GM06990 (cell line): ENCODE measurements around the gene GC.

Experiments
- DNase-seq: peaks from one replicate; pipeline ENCODE4 v3.0.0-alpha.2; 2011; ENCODE audit not compliant: insufficient read length; ENCODE audit errors: extremely low read depth
- H3K27me3 ChIP-seq: replicated peaks from 2 replicates; pipeline ENCODE4 v1.6.0; 2011; ENCODE audit warnings: low read length; ENCODE audit not compliant: control insufficient read depth, insufficient read depth
- H3K36me3 ChIP-seq: 2 replicates; pipeline ENCODE4 v1.5.1; 2011; ENCODE audit warnings: low read length; ENCODE audit not compliant: control insufficient read depth, insufficient read depth
- H3K4me3 ChIP-seq: replicated peaks from 2 replicates; pipeline ENCODE4 v1.5.1; 2011; ENCODE audit warnings: low read depth, mild to moderate bottlenecking, control low read depth, low read length
- TF ChIP-seq, protein P1 (sequence below): IDR thresholded peaks from 2 replicates; pipeline ENCODE4 v1.5.1; 2011; ENCODE audit warnings: low read length, control low read depth, mild to moderate bottlenecking, inconsistent platforms; ENCODE audit not compliant: insufficient read depth, poor library complexity, severe bottlenecking

Gene GC, protein sequence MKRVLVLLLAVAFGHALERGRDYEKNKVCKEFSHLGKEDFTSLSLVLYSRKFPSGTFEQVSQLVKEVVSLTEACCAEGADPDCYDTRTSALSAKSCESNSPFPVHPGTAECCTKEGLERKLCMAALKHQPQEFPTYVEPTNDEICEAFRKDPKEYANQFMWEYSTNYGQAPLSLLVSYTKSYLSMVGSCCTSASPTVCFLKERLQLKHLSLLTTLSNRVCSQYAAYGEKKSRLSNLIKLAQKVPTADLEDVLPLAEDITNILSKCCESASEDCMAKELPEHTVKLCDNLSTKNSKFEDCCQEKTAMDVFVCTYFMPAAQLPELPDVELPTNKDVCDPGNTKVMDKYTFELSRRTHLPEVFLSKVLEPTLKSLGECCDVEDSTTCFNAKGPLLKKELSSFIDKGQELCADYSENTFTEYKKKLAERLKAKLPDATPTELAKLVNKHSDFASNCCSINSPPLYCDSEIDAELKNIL

DNA sequence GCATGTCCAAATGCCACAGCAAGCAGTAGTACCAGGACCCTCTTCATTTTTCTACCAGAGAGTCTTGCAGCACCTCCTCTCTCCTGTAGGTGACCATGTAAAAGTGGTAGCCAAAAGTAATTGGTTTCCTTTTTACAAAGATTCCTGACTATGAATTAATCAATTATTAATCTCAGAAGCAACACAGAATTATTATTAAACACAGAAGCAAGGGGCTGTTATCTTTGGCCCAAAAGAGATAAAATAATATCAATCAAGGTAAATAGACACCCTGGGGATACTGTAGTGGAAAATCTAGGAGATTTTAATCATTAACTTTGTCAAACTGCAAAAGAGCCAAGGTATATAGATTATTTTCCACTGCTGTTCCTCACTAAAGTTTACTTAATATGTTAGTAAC lies at the start of gene GC:
Gene GC (minus strand): TSS at position 108 of the 400 bp plus-strand sequence. CDS start 61 bp downstream, at position 47.
- no peak for DNase-seq
- Histone ChIP-seq H3K36me3 (no peaks in the 10 kb centered on the region), H3K4me3 (no peak within 1 kb of the TSS), H3K27me3 (no peaks in the 10 kb centered on the region)
- TF ChIP-seq, protein P1, sequence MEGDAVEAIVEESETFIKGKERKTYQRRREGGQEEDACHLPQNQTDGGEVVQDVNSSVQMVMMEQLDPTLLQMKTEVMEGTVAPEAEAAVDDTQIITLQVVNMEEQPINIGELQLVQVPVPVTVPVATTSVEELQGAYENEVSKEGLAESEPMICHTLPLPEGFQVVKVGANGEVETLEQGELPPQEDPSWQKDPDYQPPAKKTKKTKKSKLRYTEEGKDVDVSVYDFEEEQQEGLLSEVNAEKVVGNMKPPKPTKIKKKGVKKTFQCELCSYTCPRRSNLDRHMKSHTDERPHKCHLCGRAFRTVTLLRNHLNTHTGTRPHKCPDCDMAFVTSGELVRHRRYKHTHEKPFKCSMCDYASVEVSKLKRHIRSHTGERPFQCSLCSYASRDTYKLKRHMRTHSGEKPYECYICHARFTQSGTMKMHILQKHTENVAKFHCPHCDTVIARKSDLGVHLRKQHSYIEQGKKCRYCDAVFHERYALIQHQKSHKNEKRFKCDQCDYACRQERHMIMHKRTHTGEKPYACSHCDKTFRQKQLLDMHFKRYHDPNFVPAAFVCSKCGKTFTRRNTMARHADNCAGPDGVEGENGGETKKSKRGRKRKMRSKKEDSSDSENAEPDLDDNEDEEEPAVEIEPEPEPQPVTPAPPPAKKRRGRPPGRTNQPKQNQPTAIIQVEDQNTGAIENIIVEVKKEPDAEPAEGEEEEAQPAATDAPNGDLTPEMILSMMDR = no peak

DNA sequence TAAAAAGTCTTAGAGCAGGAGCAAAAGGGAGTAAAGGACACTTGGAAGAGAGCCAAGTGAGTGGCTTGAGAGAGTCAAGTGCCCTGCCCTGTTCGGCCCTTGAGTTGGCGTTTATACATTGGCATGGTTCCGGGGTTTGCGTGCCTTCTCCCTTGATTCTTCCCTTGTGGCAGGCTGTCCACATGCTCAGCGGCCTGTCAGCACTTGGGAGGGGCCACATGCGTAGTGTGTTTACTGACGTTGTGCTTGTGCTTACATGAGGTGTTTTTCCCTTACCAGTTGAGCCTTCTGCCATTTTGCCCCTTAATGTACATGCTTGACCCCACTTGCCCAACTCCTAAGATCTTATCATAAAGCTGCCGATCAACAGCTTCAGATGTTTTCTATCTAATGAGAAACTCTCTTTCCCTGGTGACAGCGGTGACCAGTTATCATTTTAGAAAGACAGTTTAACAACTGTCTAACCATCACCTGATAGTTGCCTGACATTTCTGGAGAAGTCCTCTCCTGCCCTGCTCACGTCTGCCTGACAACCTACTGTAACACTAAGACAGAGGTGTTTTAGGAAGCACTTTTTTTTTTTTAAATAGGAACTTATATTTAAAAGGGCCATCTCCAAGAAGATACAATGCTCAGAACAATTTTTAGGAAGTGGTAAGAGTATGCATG lies 49.5 kb upstream of the GC start:
- Histone ChIP-seq H3K27me3 (no peaks in the 10 kb centered on the region), H3K36me3 (no peaks in the 10 kb centered on the region), H3K4me3 (no peak overlapping the region)
- DNase-seq = no peak
- TF ChIP-seq, protein P1 = no peak

DNA sequence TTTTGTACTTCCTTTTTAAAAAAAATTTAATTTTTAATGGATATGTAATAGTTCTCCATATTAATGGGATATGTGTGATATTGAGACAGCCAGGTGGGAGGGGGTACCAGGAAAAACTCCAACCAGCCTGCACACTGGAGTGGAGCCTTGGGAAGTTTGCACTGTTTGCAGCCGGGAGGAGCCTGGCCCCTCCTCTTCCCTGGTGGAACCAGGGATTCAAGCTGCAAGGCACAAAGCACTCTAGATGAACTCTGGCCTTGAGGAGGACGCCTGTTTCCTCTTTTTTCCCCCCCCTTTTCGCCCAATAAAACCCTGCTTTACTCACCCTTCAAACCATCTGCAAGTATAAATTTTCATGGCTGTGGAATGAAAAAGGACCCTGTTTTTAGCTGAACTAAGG lies 48.2 kb upstream of the GC start:
- Histone ChIP-seq H3K4me3 (no peak overlapping the region), H3K36me3 (no peaks in the 10 kb centered on the region), H3K27me3 (no peaks in the 10 kb centered on the region)
- no peak for DNase-seq
- TF ChIP-seq, protein P1 = no peak

DNA sequence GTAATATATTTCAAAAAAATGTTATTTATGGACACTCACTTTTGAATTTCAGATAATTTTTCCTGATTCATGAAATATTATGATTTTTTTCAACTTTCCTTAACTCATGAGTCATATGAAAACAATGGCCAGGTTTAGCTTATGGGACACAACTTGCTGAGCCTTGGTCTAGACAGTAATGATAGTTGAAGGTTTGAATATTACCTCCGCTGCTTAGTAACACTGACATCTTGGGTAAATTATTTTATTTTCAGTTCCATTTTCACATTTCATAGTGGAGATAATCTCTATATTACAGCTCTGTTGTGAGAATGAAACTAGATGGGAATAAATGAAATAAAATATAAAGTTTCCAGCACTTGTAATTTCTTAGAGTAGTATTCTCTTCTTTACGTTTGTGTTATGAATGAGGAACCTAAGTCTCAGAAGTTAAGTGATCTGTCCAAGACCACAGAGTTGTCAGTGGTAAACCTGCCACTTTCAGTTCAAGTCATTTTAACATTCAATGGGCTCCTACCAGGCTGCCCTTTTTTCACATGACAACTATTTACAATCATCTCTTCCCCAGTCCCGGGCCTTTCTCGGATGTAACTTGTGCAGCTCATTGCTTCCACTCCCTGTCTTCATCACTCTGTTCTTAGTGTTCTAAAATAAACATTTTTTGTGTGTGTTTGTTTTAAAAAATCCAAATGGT lies 46.8 kb upstream of the GC start:
- no peaks in the 10 kb centered on the region for H3K36me3 ChIP-seq
- TF ChIP-seq, protein P1 = no peak
- H3K4me3 ChIP-seq = no peak overlapping the region
- DNase-seq = no peak
- H3K27me3 ChIP-seq = no peaks in the 10 kb centered on the region

DNA sequence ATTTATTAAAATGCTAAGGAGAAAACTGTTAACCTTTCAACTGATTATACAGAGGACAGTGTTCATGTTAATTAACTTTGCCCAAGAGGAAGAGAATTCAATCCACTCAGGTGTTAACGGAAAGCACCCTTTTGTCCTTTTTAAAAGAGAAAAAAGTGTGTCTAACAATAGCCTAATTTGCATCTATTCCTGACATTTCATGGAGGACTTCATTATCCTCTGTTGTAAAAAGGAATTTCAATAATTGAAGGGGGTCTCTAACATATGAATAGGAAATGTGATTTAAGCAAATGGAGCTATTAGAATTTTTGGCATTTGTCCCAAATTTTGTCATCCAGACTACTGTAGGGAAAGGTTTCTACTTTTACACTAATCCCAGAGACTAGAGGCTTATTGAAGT lies 44.6 kb upstream of the GC start:
- no peak overlapping the region for H3K4me3 ChIP-seq
- H3K36me3 ChIP-seq = no peaks in the 10 kb centered on the region
- H3K27me3 ChIP-seq = no peaks in the 10 kb centered on the region
- TF ChIP-seq, protein P1 = no peak
- DNase-seq = no peak
